RWPE2 (cell line): ENCODE measurements around the gene OSBPL10.
A peak's percentile ranks its signal among the peaks of the same experiment; 100 is the strongest.

ENCODE experiments used
- ATAC-seq: fragments of 200-7000 bp; cut with Tn5 transposase; 3 replicates; pipeline ENCODE4 v1.9.1; 2021; ENCODE audit warnings: low read depth
- DNase-seq: peaks from one replicate; pipeline ENCODE4 v3.0.0-alpha.2; 2020; ENCODE audit warnings: low spot score
- H3K27ac ChIP-seq: fragments of 450-650 bp; 2 replicates; pipeline ENCODE4 v1.5.1; 2017; ENCODE audit warnings: mild to moderate bottlenecking; ENCODE audit not compliant: poor library complexity, severe bottlenecking
- H3K27me3 ChIP-seq: fragments of 250-450 bp; sonication (Bioruptor Pico); 2 replicates; pipeline ENCODE4 v1.5.1; 2021; ENCODE audit warnings: mild to moderate bottlenecking, moderate library complexity; ENCODE audit not compliant: insufficient read depth, poor library complexity, severe bottlenecking
- H3K36me3 ChIP-seq: fragments of 250-450 bp; sonication (Bioruptor Pico); 2 replicates; pipeline ENCODE4 v1.5.1; 2020; ENCODE audit warnings: low read depth, mild to moderate bottlenecking, moderate library complexity
- H3K4me1 ChIP-seq: fragments of 250-450 bp; sonication (Bioruptor Pico); 2 replicates; pipeline ENCODE4 v1.5.1; 2021; ENCODE audit warnings: mild to moderate bottlenecking, moderate library complexity; ENCODE audit not compliant: insufficient read depth, poor library complexity, severe bottlenecking
- H3K4me3 ChIP-seq: fragments of 250-450 bp; sonication (Bioruptor Pico); 2 replicates; pipeline ENCODE4 v1.5.1; 2021; ENCODE audit warnings: mild to moderate bottlenecking, moderate library complexity; ENCODE audit not compliant: severe bottlenecking
- H3K9me3 ChIP-seq: fragments of 250-450 bp; sonication (Bioruptor Pico); 2 replicates; pipeline ENCODE4 v1.5.1; 2021; ENCODE audit warnings: mild to moderate bottlenecking, moderate library complexity; ENCODE audit not compliant: severe bottlenecking
- CTCF ChIP-seq: fragments of 450-650 bp; IDR thresholded peaks from one replicate; pipeline ENCODE4 v1.5.1; 2017; ENCODE audit warnings: mild to moderate bottlenecking, moderate library complexity; ENCODE audit not compliant: poor library complexity, severe bottlenecking

OSBPL10 gene

DNA sequence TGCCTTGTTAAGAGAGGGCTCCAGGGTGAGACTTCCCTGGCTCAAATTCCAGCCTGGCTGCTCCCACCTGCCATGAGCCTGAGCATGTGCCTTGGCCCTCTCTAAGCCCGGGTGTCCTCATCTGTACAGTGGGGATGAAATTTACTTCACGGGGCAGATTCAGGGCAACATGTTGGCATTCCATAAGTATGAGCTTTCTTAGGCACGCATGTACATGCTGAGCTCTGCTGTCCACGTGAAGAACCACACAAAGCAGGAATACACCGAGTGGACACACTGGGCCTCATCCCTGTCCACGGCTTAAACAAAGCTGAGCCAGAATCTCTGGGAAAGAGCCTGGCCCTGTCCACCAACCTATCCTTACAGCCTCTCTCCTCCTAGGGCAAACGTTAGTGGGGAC, 167.4 kb downstream of the OSBPL10 start:
- H3K4me1 ChIP-seq: no peaks in the 10 kb centered on the region
- no peak for DNase-seq
- peaks cover 7% of the 10 kb centered on the region for H3K36me3 ChIP-seq
- peak; percentile 48 for ATAC-seq
- no peak overlapping the region for H3K4me3 ChIP-seq
- no peaks in the 10 kb centered on the region for H3K27me3 ChIP-seq
- no peak for TF ChIP-seq CTCF
- H3K27ac ChIP-seq: no peak overlapping the region
- no peaks in the 10 kb centered on the region for H3K9me3 ChIP-seq

GRCh38 chr3:31813197-31813596, 167.9 kb downstream of the OSBPL10 start:
- DNase-seq (no peak), ATAC-seq (no peak)
- H3K4me3 ChIP-seq: no peak overlapping the region
- no peaks in the 10 kb centered on the region for H3K27me3 ChIP-seq
- H3K27ac ChIP-seq: no peak overlapping the region
- no peak for TF ChIP-seq CTCF
- peaks cover 8% of the 10 kb centered on the region for H3K36me3 ChIP-seq
- no peaks in the 10 kb centered on the region for H3K4me1 ChIP-seq
- no peaks in the 10 kb centered on the region for H3K9me3 ChIP-seq

GRCh38 chr3:31810991-31811433, 170.1 kb downstream of the OSBPL10 start:
- Histone ChIP-seq H3K27ac (no peak overlapping the region), H3K4me1 (no peaks in the 10 kb centered on the region), H3K36me3 (peaks cover 3% of the 10 kb centered on the region), H3K4me3 (no peak overlapping the region), H3K27me3 (no peaks in the 10 kb centered on the region), H3K9me3 (no peaks in the 10 kb centered on the region)
- DNase-seq: no peak
- ATAC-seq: no peak
- TF ChIP-seq CTCF: no peak

- H3K36me3 ChIP-seq: peaks cover 12% of the 10 kb centered on the region
Observed at GRCh38 chr3:31808143-31808720, 172.8 kb downstream of the OSBPL10 start.

More at GRCh38 chr3:31808143-31808720, 172.8 kb downstream of the OSBPL10 start:
- Histone ChIP-seq H3K27ac (no peak overlapping the region), H3K4me3 (no peak overlapping the region), H3K9me3 (no peaks in the 10 kb centered on the region), H3K4me1 (peaks cover 7% of the 10 kb centered on the region), H3K27me3 (no peaks in the 10 kb centered on the region)
- no peak for TF ChIP-seq CTCF
- DNase-seq: no peak
- no peak for ATAC-seq
